RWPE2 (cell line): ENCODE data around the gene PPCDC.
A peak's percentile ranks its signal among the peaks of the same experiment; 100 is the strongest.

Experiments used
- ATAC-seq: fragments of 200-7000 bp; cut with Tn5 transposase; 3 replicates; pipeline ENCODE4 v1.9.1; 2021; ENCODE audit warnings: low read depth
- DNase-seq: peaks from one replicate; pipeline ENCODE4 v3.0.0-alpha.2; 2020; ENCODE audit warnings: low spot score
- H3K27ac ChIP-seq: fragments of 450-650 bp; 2 replicates; pipeline ENCODE4 v1.5.1; 2017; ENCODE audit warnings: mild to moderate bottlenecking; ENCODE audit not compliant: poor library complexity, severe bottlenecking
- H3K27me3 ChIP-seq: fragments of 250-450 bp; sonication (Bioruptor Pico); 2 replicates; pipeline ENCODE4 v1.5.1; 2021; ENCODE audit warnings: mild to moderate bottlenecking, moderate library complexity; ENCODE audit not compliant: insufficient read depth, poor library complexity, severe bottlenecking
- H3K36me3 ChIP-seq: fragments of 250-450 bp; sonication (Bioruptor Pico); 2 replicates; pipeline ENCODE4 v1.5.1; 2020; ENCODE audit warnings: low read depth, mild to moderate bottlenecking, moderate library complexity
- H3K4me1 ChIP-seq: fragments of 250-450 bp; sonication (Bioruptor Pico); 2 replicates; pipeline ENCODE4 v1.5.1; 2021; ENCODE audit warnings: mild to moderate bottlenecking, moderate library complexity; ENCODE audit not compliant: insufficient read depth, poor library complexity, severe bottlenecking
- H3K4me3 ChIP-seq: fragments of 250-450 bp; sonication (Bioruptor Pico); 2 replicates; pipeline ENCODE4 v1.5.1; 2021; ENCODE audit warnings: mild to moderate bottlenecking, moderate library complexity; ENCODE audit not compliant: severe bottlenecking
- H3K9me3 ChIP-seq: fragments of 250-450 bp; sonication (Bioruptor Pico); 2 replicates; pipeline ENCODE4 v1.5.1; 2021; ENCODE audit warnings: mild to moderate bottlenecking, moderate library complexity; ENCODE audit not compliant: severe bottlenecking
- CTCF ChIP-seq: fragments of 450-650 bp; IDR thresholded peaks from one replicate; pipeline ENCODE4 v1.5.1; 2017; ENCODE audit warnings: mild to moderate bottlenecking, moderate library complexity; ENCODE audit not compliant: poor library complexity, severe bottlenecking

Gene PPCDC

GRCh38 chr15:75038231-75038630, 14.8 kb downstream of the PPCDC start:
- H3K9me3 ChIP-seq = no peaks in the 10 kb centered on the region
- no peak overlapping the region for H3K4me3 ChIP-seq
- peaks cover 5% of the 10 kb centered on the region for H3K36me3 ChIP-seq
- H3K27ac ChIP-seq = no peak overlapping the region
- H3K4me1 ChIP-seq = peaks cover 19% of the 10 kb centered on the region
- no peaks in the 10 kb centered on the region for H3K27me3 ChIP-seq
- no peak for TF ChIP-seq CTCF
- DNase-seq (no peak), ATAC-seq (no peak)

- Histone ChIP-seq H3K27ac (no peak overlapping the region), H3K9me3 (no peaks in the 10 kb centered on the region), H3K4me1 (peaks cover 12% of the 10 kb centered on the region), H3K4me3 (no peak overlapping the region), H3K27me3 (no peaks in the 10 kb centered on the region), H3K36me3 (peaks cover 5% of the 10 kb centered on the region)
- DNase-seq (no peak), ATAC-seq (peak; percentile 11; the same call in 2 of the 3 replicates)
- peak; percentile 23 for TF ChIP-seq CTCF
Measured at GRCh38 chr15:75042730-75043508, 19.5 kb downstream of the PPCDC start.

GRCh38 chr15:75043509-75044257, 20.3 kb downstream of the PPCDC start:
- TF ChIP-seq CTCF = no peak
- Histone ChIP-seq H3K36me3 (peaks cover 10% of the 10 kb centered on the region; the same call in 1 of the 2 replicates), H3K4me1 (peaks cover 12% of the 10 kb centered on the region), H3K4me3 (no peak overlapping the region), H3K9me3 (no peaks in the 10 kb centered on the region), H3K27me3 (no peaks in the 10 kb centered on the region), H3K27ac (no peak overlapping the region)
- DNase-seq = peak; percentile 71
- ATAC-seq = no peak

- Histone ChIP-seq H3K4me3 (no peak overlapping the region), H3K4me1 (peaks cover 12% of the 10 kb centered on the region), H3K27me3 (no peaks in the 10 kb centered on the region), H3K9me3 (no peaks in the 10 kb centered on the region), H3K27ac (no peak overlapping the region), H3K36me3 (peaks cover 11% of the 10 kb centered on the region; the same call in 1 of the 2 replicates)
- no peak for TF ChIP-seq CTCF
- ATAC-seq = no peak
- DNase-seq = peak; percentile 73
Measured at GRCh38 chr15:75044258-75044878, 21.0 kb downstream of the PPCDC start.
